ENCODE results near the gene SELENOM.

The SELENOM gene

DNA sequence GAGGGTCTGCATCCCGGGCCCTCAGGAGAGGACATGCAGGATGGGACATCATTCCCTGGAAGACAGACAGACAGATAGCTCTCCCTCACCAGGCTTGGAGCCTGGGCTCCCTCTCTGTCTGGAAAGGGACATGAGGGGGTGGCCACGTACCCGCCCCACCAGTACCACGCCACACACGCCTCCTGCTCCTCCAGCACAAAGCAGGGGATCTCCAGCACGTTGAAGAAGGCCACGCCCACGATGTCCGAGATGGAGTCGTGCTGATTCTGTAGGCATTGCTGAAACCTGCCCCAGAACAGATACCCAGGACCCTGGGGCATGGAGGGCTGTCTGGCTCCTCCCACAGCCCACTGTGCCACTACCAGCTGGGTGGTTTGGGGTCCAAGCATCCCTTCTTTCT, 30.8 kb upstream of the SELENOM start:
- Histone ChIP-seq H3K56ac (ENCODE audit: low read length) (no peak overlapping the region), H3K9ac (ENCODE audit: low read length) (no peak overlapping the region), H4K5ac (ENCODE audit: low read length) (no peak overlapping the region), H3K36me3 (ENCODE audit: control insufficient read depth, insufficient read depth, low read length) (peaks cover 3% of the 10 kb centered on the region), H3K4me3 (ENCODE audit: low read length) (no peak overlapping the region), H3K4me1 (ENCODE audit: control insufficient read depth, low read depth, low read length) (peaks cover 4% of the 10 kb centered on the region), H3K79me2 (ENCODE audit: control insufficient read depth, insufficient read depth, low read length) (peaks cover 11% of the 10 kb centered on the region), H2BK120ac (ENCODE audit: low read depth, low read length) (no peak overlapping the region), H2AK5ac (ENCODE audit: low read length) (no peak overlapping the region), H3K79me1 (ENCODE audit: low read length) (peaks cover 7% of the 10 kb centered on the region), H3K4me2 (ENCODE audit: low read length) (no peak overlapping the region), H3K27ac (ENCODE audit: low read depth, low read length) (no peak overlapping the region), H3K23ac (ENCODE audit: low read length) (no peak overlapping the region), H3K18ac (ENCODE audit: low read length) (no peak overlapping the region), H4K8ac (ENCODE audit: low read depth, low read length) (no peak overlapping the region), H2BK15ac (replicated peaks; ENCODE audit: low read depth) (no peak overlapping the region), H3K4ac (ENCODE audit: low read depth, low read length) (no peak overlapping the region), H2BK5ac (ENCODE audit: low read length) (no peak overlapping the region), H3K27me3 (ENCODE audit: insufficient read depth, low read length, poor library complexity) (no peaks in the 10 kb centered on the region)
- WGBS (ENCODE audit: extremely low coverage, insufficient coverage, low lambda C conversion rate): no CpG with 5 or more reads among the region's 10 CpGs
- DNase-seq: no peak

DNA sequence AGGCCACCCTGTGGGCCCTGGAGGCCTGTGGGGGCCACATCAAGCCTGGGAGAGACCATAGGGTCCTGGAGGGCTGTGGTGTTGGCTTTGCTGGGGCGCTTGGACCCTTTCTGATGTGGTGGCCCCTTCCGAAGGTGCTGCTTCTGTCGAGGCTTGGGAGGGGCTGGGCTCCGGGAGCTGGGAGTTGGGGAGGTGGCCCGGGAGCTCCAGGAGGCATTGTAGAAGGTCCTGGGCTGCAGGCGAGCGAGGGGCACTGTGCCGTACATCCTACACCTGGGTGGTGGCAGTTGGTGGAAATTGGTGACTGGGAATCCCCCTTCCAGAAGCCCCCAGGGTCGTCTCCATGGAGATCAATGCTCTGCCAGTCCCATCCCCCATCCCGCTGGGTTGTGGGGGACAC, 30.4 kb upstream of the SELENOM start:
- H2BK120ac ChIP-seq (ENCODE audit: low read depth, low read length): no peak overlapping the region
- H3K4ac ChIP-seq (ENCODE audit: low read depth, low read length): no peak overlapping the region
- H3K36me3 ChIP-seq (ENCODE audit: control insufficient read depth, insufficient read depth, low read length): peaks cover 3% of the 10 kb centered on the region
- no peak overlapping the region for H3K56ac ChIP-seq (ENCODE audit: low read length)
- H3K79me1 ChIP-seq (ENCODE audit: low read length): peaks cover 7% of the 10 kb centered on the region
- no peak overlapping the region for H2BK15ac ChIP-seq (replicated peaks; ENCODE audit: low read depth)
- no peak overlapping the region for H2BK5ac ChIP-seq (ENCODE audit: low read length)
- no peak overlapping the region for H3K9ac ChIP-seq (ENCODE audit: low read length)
- peaks cover 4% of the 10 kb centered on the region for H3K4me1 ChIP-seq (ENCODE audit: control insufficient read depth, low read depth, low read length)
- no peak overlapping the region for H4K5ac ChIP-seq (ENCODE audit: low read length)
- H3K27ac ChIP-seq (ENCODE audit: low read depth, low read length): no peak overlapping the region
- no peak overlapping the region for H3K4me3 ChIP-seq (ENCODE audit: low read length)
- H3K18ac ChIP-seq (ENCODE audit: low read length): no peak overlapping the region
- H3K27me3 ChIP-seq (ENCODE audit: insufficient read depth, low read length, poor library complexity): no peaks in the 10 kb centered on the region
- no peak overlapping the region for H4K8ac ChIP-seq (ENCODE audit: low read depth, low read length)
- H2AK5ac ChIP-seq (ENCODE audit: low read length): no peak overlapping the region
- no peak for DNase-seq
- H3K23ac ChIP-seq (ENCODE audit: low read length): no peak overlapping the region
- no peak overlapping the region for H3K4me2 ChIP-seq (ENCODE audit: low read length)
- H3K79me2 ChIP-seq (ENCODE audit: control insufficient read depth, insufficient read depth, low read length): peaks cover 11% of the 10 kb centered on the region
- no CpG with 5 or more reads among the region's 10 CpGs for WGBS (ENCODE audit: extremely low coverage, insufficient coverage, low lambda C conversion rate)

DNA sequence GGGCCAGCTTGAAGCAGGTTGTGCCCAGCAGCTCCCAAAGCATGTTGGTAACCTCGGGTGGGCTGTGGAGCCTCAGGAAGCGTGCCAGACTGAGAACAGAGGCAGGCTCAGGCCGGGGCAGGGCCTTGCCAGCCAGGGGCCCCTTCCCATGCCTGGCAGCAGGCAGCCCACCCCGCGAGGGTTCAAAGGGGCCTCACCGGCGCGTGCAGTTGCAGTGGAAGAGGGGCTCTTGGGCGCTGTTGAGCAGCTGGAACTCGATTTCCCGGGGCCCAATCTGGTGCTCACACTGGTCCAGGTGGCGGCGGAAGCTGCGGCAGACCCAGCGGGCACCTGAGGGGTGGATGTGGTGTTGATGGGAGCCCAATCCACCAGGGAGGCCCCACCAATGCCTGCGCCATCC, 29.3 kb upstream of the SELENOM start:
- H3K56ac ChIP-seq (ENCODE audit: low read length): no peak overlapping the region
- H3K27me3 ChIP-seq (ENCODE audit: insufficient read depth, low read length, poor library complexity): no peaks in the 10 kb centered on the region
- H3K23ac ChIP-seq (ENCODE audit: low read length): no peak overlapping the region
- H3K4me1 ChIP-seq (ENCODE audit: control insufficient read depth, low read depth, low read length): peaks cover 4% of the 10 kb centered on the region
- H2AK5ac ChIP-seq (ENCODE audit: low read length): no peak overlapping the region
- H3K36me3 ChIP-seq (ENCODE audit: control insufficient read depth, insufficient read depth, low read length): peaks cover 3% of the 10 kb centered on the region
- H2BK15ac ChIP-seq (replicated peaks; ENCODE audit: low read depth): no peak overlapping the region
- H3K4me2 ChIP-seq (ENCODE audit: low read length): no peak overlapping the region
- WGBS (ENCODE audit: extremely low coverage, insufficient coverage, low lambda C conversion rate): no CpG with 5 or more reads among the region's 16 CpGs
- no peak overlapping the region for H4K8ac ChIP-seq (ENCODE audit: low read depth, low read length)
- H3K79me1 ChIP-seq (ENCODE audit: low read length): peaks cover 7% of the 10 kb centered on the region
- peaks cover 11% of the 10 kb centered on the region for H3K79me2 ChIP-seq (ENCODE audit: control insufficient read depth, insufficient read depth, low read length)
- no peak overlapping the region for H3K9ac ChIP-seq (ENCODE audit: low read length)
- H3K4me3 ChIP-seq (ENCODE audit: low read length): no peak overlapping the region
- no peak overlapping the region for H2BK120ac ChIP-seq (ENCODE audit: low read depth, low read length)
- H4K5ac ChIP-seq (ENCODE audit: low read length): no peak overlapping the region
- H2BK5ac ChIP-seq (ENCODE audit: low read length): no peak overlapping the region
- H3K4ac ChIP-seq (ENCODE audit: low read depth, low read length): no peak overlapping the region
- H3K27ac ChIP-seq (ENCODE audit: low read depth, low read length): no peak overlapping the region
- no peak for DNase-seq
- no peak overlapping the region for H3K18ac ChIP-seq (ENCODE audit: low read length)

DNA sequence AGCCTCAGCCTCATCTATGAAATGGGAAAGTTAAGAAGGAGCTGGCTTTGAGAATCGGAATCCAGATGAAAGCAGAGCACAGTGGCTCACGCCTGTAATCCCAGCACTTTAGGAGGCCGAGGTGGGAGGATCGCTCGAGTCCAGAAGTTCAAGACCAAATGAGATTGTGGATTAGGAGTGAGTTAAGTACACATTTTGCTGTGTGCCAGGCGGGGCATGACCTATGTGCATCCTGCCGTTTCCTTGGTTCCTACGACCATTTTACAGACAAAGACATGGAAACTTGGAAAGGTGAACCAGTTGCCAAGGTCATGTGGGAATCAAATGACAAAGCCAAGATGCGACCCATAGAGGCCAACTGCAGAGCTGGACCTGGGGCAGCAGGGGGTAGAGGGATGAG, 28.8 kb upstream of the SELENOM start:
- Histone ChIP-seq H4K8ac (ENCODE audit: low read depth, low read length) (no peak overlapping the region), H2BK120ac (ENCODE audit: low read depth, low read length) (no peak overlapping the region), H2BK5ac (ENCODE audit: low read length) (no peak overlapping the region), H3K36me3 (ENCODE audit: control insufficient read depth, insufficient read depth, low read length) (peaks cover 3% of the 10 kb centered on the region), H4K5ac (ENCODE audit: low read length) (no peak overlapping the region), H3K79me1 (ENCODE audit: low read length) (peaks cover 7% of the 10 kb centered on the region), H3K4ac (ENCODE audit: low read depth, low read length) (no peak overlapping the region), H3K4me1 (ENCODE audit: control insufficient read depth, low read depth, low read length) (peaks cover 4% of the 10 kb centered on the region), H2BK15ac (replicated peaks; ENCODE audit: low read depth) (no peak overlapping the region), H3K27me3 (ENCODE audit: insufficient read depth, low read length, poor library complexity) (no peaks in the 10 kb centered on the region), H2AK5ac (ENCODE audit: low read length) (no peak overlapping the region), H3K4me2 (ENCODE audit: low read length) (no peak overlapping the region), H3K79me2 (ENCODE audit: control insufficient read depth, insufficient read depth, low read length) (peaks cover 11% of the 10 kb centered on the region), H3K4me3 (ENCODE audit: low read length) (no peak overlapping the region), H3K56ac (ENCODE audit: low read length) (no peak overlapping the region), H3K18ac (ENCODE audit: low read length) (no peak overlapping the region), H3K9ac (ENCODE audit: low read length) (no peak overlapping the region), H3K23ac (ENCODE audit: low read length) (no peak overlapping the region), H3K27ac (ENCODE audit: low read depth, low read length) (no peak overlapping the region)
- no CpG with 5 or more reads among the region's 9 CpGs for WGBS (ENCODE audit: extremely low coverage, insufficient coverage, low lambda C conversion rate)
- DNase-seq: no peak

DNA sequence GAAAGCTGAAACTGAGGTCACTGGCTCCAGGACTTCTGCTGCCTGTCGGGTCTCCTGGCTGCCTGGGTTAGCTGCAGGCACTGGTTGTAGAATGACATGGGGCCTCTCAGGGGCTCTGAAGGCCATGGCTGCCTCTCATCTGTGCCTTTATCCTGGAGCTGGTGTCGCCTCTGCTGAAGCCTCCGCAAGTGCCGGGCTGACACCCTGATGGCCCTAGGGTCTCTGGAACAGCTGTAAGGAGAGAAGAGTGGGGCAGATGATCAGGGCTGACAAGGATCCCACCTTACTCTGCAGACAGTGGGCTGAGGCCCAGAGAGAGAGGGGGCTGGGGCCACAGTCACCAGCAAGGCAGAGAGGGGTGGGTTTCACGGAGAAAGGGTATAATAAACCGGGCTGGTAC, 28.3 kb upstream of the SELENOM start:
- no peak overlapping the region for H2BK15ac ChIP-seq (replicated peaks; ENCODE audit: low read depth)
- H3K4me3 ChIP-seq (ENCODE audit: low read length): no peak overlapping the region
- H3K79me1 ChIP-seq (ENCODE audit: low read length): peaks cover 7% of the 10 kb centered on the region
- peaks cover 11% of the 10 kb centered on the region for H3K79me2 ChIP-seq (ENCODE audit: control insufficient read depth, insufficient read depth, low read length)
- no peak overlapping the region for H3K4ac ChIP-seq (ENCODE audit: low read depth, low read length)
- no peak overlapping the region for H2AK5ac ChIP-seq (ENCODE audit: low read length)
- H4K5ac ChIP-seq (ENCODE audit: low read length): no peak overlapping the region
- H2BK120ac ChIP-seq (ENCODE audit: low read depth, low read length): no peak overlapping the region
- no peak overlapping the region for H2BK5ac ChIP-seq (ENCODE audit: low read length)
- H3K27me3 ChIP-seq (ENCODE audit: insufficient read depth, low read length, poor library complexity): no peaks in the 10 kb centered on the region
- no peak overlapping the region for H4K8ac ChIP-seq (ENCODE audit: low read depth, low read length)
- H3K4me1 ChIP-seq (ENCODE audit: control insufficient read depth, low read depth, low read length): peaks cover 2% of the 10 kb centered on the region
- H3K4me2 ChIP-seq (ENCODE audit: low read length): no peak overlapping the region
- H3K23ac ChIP-seq (ENCODE audit: low read length): no peak overlapping the region
- no peak for DNase-seq
- peaks cover 3% of the 10 kb centered on the region for H3K36me3 ChIP-seq (ENCODE audit: control insufficient read depth, insufficient read depth, low read length)
- no peak overlapping the region for H3K18ac ChIP-seq (ENCODE audit: low read length)
- H3K9ac ChIP-seq (ENCODE audit: low read length): no peak overlapping the region
- no peak overlapping the region for H3K56ac ChIP-seq (ENCODE audit: low read length)
- no peak overlapping the region for H3K27ac ChIP-seq (ENCODE audit: low read depth, low read length)
- no CpG with 5 or more reads among the region's 6 CpGs for WGBS (ENCODE audit: extremely low coverage, insufficient coverage, low lambda C conversion rate)

DNA sequence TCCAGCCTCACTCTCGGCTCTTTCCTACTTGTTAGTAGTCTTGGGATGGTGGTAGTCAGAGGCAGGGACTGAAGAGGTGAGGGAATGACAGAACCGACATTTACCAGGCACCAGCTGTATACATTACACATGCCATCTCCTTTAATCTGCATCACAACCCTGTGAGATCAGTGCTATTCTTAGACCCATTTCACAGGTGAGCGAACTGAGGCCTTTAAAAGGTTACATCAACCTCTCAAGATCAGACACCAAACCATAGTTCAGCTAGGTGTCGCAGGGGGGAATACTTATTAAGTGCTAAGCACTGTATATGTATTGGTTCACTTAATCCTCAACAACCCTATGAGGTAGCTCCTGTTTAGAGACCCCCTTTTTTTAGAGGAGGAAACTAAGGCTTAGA, 27.3 kb upstream of the SELENOM start:
- no peak overlapping the region for H3K23ac ChIP-seq (ENCODE audit: low read length)
- no peak overlapping the region for H4K5ac ChIP-seq (ENCODE audit: low read length)
- no peak overlapping the region for H2AK5ac ChIP-seq (ENCODE audit: low read length)
- no CpG with 5 or more reads among the region's 4 CpGs for WGBS (ENCODE audit: extremely low coverage, insufficient coverage, low lambda C conversion rate)
- no peak overlapping the region for H3K4me2 ChIP-seq (ENCODE audit: low read length)
- peaks cover 3% of the 10 kb centered on the region for H3K36me3 ChIP-seq (ENCODE audit: control insufficient read depth, insufficient read depth, low read length)
- no peak overlapping the region for H3K4me3 ChIP-seq (ENCODE audit: low read length)
- no peak overlapping the region for H3K9ac ChIP-seq (ENCODE audit: low read length)
- H3K27me3 ChIP-seq (ENCODE audit: insufficient read depth, low read length, poor library complexity): no peaks in the 10 kb centered on the region
- H2BK5ac ChIP-seq (ENCODE audit: low read length): no peak overlapping the region
- peaks cover 10% of the 10 kb centered on the region for H3K79me2 ChIP-seq (ENCODE audit: control insufficient read depth, insufficient read depth, low read length)
- H3K18ac ChIP-seq (ENCODE audit: low read length): no peak overlapping the region
- H3K56ac ChIP-seq (ENCODE audit: low read length): no peak overlapping the region
- no peak overlapping the region for H2BK120ac ChIP-seq (ENCODE audit: low read depth, low read length)
- no peak overlapping the region for H3K27ac ChIP-seq (ENCODE audit: low read depth, low read length)
- no peak overlapping the region for H4K8ac ChIP-seq (ENCODE audit: low read depth, low read length)
- no peak overlapping the region for H3K4ac ChIP-seq (ENCODE audit: low read depth, low read length)
- no peaks in the 10 kb centered on the region for H3K4me1 ChIP-seq (ENCODE audit: control insufficient read depth, low read depth, low read length)
- peaks cover 7% of the 10 kb centered on the region for H3K79me1 ChIP-seq (ENCODE audit: low read length)
- no peak overlapping the region for H2BK15ac ChIP-seq (replicated peaks; ENCODE audit: low read depth)
- no peak for DNase-seq
